DMS79 treated with DMSO at 0.1 percent for 48 hours (cell line): ENCODE data around the gene SLC38A5.
"Not testable (repeated sequence)": the region's sequence is repeated elsewhere in the genome, so short reads cannot be mapped to it uniquely, and the experiment has no call there.

Experiments used
- DNase-seq: peaks from one replicate; lab custom pipeline; 2025; lab: John Stamatoyannopoulos, UW

Gene SLC38A5

GRCh38 chrX:48470110-48470832 lies at the start of gene SLC38A5:
SLC38A5 (minus strand) TSS chrX:48470260; CDS start chrX:48467924, 2,336 bp downstream.
- no peak for DNase-seq

- DNase-seq: not testable (repeated sequence)
These were observed 49.4 kb upstream of the SLC38A5 start for GRCh38 chrX:48519481-48519880.

GRCh38 chrX:48516987-48517386 lies 46.9 kb upstream of the SLC38A5 start:
- no peak for DNase-seq

DNA sequence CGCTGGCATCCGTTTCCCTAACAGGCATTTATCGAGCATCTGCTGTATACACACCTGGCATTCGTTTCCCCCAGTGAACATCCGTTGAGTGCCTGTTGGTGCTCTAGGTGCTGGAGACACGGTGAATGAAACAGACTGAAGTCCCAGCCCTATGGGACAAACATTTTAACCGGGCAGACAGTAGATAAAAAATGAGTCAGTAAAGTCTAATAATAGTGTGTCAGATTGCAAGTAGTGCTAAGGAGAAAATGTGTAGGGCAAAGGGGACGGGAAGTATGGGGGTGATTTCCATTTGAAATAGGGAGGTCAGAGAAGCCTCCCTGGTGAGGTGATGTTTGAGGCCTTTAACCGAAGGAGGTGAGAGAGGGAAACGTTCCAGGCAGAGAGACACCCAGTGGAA lies 46.2 kb upstream of the SLC38A5 start:
- DNase-seq: no peak

DNA sequence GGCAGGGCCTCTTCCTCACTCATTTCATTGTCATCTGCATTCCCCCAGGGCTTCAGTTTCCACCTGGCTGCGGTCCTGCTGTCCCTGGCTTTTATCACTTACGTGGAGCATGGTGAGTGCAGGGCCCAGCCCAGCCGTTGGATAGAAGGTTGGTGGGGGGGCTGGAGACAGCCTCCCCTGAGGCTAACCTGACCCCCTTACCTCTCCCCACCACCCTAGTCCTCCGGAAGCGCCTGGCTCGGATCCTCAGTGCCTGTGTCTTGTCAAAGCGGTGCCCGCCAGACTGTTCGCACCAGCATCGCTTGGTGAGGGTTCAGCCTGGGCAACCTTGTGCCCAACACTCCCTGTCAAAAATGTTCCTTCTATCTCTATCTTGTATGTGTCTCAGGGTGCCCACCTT lies 45.8 kb upstream of the SLC38A5 start:
- no peak for DNase-seq

DNA sequence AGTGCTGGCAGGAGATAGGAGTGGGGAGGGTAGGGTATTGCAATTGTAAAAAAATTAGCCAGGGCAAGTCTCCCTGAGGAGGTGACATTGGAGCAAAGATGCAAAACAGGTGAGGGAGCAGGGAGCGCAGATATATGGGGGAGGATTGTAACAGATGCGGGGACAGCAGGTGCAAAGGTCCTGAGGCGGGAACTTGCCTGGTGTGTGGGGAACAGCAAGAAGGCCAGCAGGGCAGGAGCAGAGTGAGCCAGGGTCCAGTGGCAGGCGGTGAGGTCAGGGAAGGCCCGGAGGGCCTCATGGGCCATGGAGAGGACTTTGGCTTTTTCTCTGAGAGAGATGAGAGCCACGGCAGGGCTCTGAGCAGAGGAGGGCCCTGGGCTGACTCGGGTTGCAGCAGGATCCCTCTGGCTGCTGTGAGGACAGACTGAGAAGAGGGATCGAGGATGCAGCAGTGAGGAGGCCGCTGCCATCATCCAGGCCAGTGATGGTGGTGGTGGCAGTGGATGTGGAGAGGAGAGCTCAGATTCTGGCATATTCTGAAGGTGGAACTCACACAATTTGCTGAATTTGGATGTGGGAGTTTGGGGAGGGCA lies 44.9 kb upstream of the SLC38A5 start:
- no peak for DNase-seq

GRCh38 chrX:48514126-48514806 lies 44.2 kb upstream of the SLC38A5 start:
- DNase-seq: no peak

GRCh38 chrX:48513670-48514069 lies 43.6 kb upstream of the SLC38A5 start:
- DNase-seq: no peak

DNA sequence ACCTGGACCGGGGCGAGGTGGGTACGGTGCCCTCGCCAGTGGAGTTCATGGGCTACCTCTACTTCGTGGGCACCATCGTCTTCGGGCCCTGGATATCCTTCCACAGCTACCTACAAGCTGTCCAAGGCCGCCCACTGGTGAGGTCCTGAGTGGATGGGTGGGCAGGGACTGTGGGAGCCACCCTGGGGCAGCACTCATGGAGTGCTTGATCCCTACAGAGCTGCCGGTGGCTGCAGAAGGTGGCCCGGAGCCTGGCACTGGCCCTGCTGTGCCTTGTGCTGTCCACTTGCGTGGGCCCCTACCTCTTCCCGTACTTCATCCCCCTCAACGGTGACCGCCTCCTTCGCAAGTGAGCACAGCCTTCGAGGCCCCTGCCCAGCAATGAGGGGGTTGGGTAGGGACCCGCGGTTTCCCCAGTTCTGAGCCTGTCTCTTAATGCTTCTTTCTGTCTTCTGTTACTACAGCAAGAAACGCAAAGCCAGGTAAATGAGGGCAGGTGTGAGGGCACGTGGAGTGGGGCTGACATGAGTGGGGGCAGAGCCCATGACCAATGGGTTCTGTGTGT lies 42.4 kb upstream of the SLC38A5 start:
- no peak for DNase-seq

GRCh38 chrX:48511560-48511959 lies 41.5 kb upstream of the SLC38A5 start:
- no peak for DNase-seq

- no peak for DNase-seq
These were observed 39.6 kb upstream of the SLC38A5 start for GRCh38 chrX:48509619-48510018.

DNA sequence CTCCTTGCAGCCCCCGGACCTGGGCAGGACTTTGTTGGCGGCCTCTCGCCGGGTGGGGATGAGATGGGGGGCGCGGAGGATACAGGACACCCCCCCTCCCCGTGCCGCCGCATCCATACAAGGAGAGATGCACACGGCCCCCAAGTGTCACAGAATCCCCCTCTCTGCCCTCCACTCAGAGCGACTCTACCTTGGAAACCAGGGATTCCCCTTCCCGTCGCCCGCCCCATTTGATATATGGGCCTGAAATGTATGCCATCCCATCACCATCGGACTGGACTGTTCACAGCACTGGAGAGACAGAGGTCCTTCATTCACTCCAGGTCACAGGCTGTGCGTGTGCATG lies 39.2 kb upstream of the SLC38A5 start:
- no peak for DNase-seq

DNA sequence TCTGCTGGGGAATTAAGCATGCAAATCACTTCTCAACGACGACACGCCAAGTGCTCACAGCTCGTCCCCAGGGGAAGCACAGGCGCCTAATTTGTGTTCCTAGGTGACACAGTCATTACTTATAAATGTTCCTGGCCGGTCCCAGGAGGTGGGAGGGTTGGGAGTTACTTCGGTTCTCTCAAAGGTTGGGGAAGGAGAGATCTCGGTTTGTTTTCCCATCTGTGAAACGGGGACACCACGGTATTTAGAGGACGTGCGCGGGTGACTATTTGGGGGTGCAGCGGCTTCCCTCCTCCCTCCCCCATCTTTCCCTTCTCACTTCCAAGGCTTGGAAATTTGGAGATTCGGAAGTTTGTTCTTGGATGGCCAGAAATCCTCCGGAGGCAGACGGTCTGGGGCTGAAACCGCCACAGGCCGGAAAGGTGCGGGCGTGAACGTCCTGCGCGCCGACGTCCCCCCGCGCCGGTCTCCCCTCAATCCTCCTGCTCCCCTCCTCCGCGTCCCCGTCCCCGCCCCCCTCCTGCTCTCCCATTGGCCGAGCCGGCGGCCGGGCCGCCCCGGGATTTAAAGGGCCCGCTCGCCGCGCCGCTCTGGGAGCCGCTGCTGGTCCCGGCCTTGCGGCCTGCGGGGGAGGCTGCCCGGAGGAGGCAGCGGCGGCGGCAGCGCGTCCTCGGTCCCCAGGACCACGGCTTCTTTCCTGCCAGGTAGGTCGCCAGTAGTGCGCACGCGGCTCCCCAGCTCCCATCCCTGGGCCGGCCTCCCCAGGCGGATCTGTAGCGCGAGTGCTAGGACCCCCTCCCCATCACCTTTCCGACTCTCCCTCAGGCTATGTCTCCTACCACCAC lies 38.6 kb upstream of the SLC38A5 start, which contains the start of gene PORCN:
PORCN (plus strand) TSS at position 593 of the 845 bp plus-strand sequence. CDS start 829 bp downstream, outside the sequence.
- DNase-seq: peak; percentile 21

DNA sequence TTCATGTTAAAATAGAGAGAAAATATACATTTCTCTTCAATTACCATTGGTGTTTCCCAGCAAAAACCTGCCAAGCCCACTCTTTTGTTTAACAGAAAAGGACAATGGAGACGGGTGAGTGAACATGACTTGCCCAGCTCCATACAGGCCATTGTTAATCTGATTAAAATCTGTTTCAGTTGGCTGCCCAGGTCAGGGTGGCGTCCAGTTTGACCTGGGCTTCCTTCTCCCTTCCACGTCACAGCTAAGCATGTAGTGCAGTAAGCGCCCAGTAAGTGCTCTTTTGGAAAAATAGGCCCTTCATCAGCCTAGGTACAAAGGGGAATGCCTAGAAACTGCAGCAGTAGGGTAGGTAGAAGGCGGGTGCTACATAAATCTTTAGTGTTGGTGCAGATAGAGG lies 37.2 kb upstream of the SLC38A5 start:
- no peak for DNase-seq

- DNase-seq: no peak
These were observed 35.4 kb upstream of the SLC38A5 start for GRCh38 chrX:48505481-48505880.

DNA sequence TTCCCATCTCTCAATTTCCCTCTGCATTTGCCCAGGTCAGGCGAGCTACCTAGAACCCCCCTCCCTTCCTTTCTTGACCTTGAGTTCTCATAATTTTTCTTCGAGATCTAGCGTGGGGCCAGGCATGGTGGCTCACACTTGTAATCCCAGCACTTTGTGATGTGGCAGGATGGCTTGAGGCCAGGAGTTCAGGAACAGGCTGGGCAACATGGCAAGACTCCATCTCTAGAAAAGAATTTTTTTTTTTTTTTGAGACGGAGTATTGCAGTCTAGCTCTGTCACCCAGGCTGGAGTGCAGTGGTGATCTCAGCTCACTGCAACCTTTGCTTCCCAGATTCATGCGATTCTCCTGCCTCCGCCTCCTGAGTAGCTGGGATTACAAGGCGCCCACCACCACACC lies 34.2 kb upstream of the SLC38A5 start:
- no peak for DNase-seq

DNA sequence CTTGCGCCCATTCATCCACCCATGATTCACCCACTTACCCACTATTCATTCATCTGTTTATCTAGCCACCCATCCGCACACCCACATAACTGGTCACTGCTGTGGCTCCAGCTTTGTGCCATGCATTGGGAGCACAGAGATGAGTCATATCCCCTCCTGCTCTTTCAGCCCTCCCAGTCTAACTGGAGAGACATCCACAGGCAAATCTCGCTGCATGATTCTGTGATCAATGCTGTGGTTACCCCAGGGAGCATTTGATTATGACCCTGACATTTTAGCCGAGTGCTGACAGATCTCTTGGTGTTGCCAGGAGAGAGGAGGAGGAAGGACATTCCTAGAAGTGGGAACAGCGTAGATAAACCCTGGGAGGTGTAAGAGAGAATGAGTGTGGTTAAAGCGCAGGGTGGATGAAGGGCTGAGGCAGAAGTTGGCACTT lies 28.3 kb upstream of the SLC38A5 start:
- no peak for DNase-seq

GRCh38 chrX:48497871-48498270 lies 27.8 kb upstream of the SLC38A5 start:
- no peak for DNase-seq

DNA sequence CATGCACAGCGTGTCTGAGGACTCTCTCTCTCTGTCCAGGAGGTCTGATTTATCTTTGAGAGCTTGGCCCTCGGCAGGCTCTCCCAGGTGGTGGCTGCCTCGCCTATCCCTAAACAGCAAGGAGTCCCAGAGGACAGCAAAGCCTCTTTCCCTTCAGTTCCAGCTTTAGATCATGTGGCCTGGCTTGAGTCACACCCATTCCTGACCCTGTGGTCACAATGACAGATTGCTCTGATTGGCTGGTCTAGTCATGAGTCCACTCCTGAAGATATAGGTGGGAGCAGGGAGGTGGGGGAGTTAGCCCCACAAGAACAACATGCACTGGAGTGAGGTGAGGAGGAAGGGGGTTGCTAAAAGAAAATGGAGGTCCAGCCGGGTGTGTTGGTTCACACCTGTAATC lies 26.6 kb upstream of the SLC38A5 start:
- no peak for DNase-seq

DNA sequence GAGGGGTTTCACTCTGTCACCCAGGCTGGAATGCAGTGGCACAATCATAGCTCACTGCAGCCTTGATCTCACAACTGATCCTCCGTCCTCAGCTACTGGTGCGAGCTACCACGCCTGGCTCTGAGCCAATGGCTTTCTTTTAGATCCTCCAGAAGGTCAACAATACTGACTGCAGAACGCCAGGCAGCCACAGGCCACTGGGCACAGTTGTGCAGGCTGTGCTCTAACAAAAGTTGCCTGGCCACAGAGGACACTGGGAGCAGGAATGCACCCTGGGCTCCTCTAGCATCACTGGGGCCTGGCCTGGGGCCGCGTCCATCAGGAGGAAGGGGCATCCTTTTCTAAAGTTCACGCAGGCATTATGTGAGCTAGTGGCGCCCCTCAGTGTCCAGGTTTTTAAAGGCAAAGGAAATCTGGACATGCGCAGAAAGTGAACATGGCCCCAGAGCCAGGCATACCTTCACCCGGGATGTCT lies 23.9 kb upstream of the SLC38A5 start:
- DNase-seq: no peak

DNA sequence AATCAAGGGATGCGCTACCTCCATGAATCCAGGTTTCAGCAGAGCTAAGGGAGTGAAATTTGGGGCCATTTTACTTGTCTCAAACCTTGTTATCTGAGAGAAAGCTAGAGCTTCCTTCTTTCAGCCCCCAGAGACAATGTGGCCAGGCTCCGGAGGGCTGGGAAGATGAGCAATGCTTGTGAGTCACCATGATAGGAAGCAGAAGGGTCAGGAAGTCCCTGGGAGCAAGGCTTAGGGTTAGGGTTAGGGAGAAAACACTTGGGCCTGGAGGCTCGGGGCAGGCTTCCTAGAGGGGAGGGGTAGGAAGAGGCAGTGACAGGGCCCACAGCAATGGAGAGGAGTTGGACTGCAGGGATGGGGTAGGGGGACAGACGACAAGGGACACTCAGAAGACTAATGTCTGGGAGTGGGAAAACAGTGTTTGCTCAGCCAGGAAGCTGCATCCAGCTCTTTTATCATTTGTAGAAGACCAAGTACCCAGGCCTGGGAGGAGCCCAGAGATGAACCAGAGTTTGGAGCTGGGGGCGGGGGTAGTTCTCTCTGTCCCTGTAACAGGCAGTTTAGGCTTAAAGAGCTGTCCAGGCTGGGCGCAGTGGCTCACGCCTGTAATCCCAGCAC lies 22.3 kb upstream of the SLC38A5 start:
- no peak for DNase-seq
